HAP-1 (cell line): ENCODE measurements around the gene AOX1.
"Not testable (repeated sequence)": the region's sequence is repeated elsewhere in the genome, so short reads cannot be mapped to it uniquely, and the experiment has no call there.

ENCODE experiments used
- DNase-seq, 2 experiments: peaks; one replicate each; pipeline ENCODE4 v3.0.0-alpha.2; 2016 to 2020; ENCODE audit warnings: low spot score in 2 of 2
- H3K27me3 ChIP-seq: fragments of 250-450 bp; sonication (Bioruptor Pico); 2 replicates; pipeline ENCODE4 v1.5.1; 2020; ENCODE audit warnings: low read depth, mild to moderate bottlenecking, moderate library complexity
- H3K36me3 ChIP-seq: fragments of 250-450 bp; sonication (Bioruptor Pico); replicated peaks from 2 replicates; pipeline ENCODE4 v1.5.1; 2020; ENCODE audit warnings: mild to moderate bottlenecking
- H3K4me1 ChIP-seq: fragments of 250-450 bp; sonication (Bioruptor Pico); 2 replicates; pipeline ENCODE4 v1.5.1; 2020; ENCODE audit warnings: mild to moderate bottlenecking
- H3K4me3 ChIP-seq: fragments of 250-450 bp; sonication (Bioruptor Pico); 2 replicates; pipeline ENCODE4 v1.5.1; 2020; ENCODE audit warnings: mild to moderate bottlenecking, moderate library complexity
- H3K9me3 ChIP-seq: fragments of 250-450 bp; sonication (Bioruptor Pico); 2 replicates; pipeline ENCODE4 v1.5.1; 2020; ENCODE audit warnings: mild to moderate bottlenecking, moderate library complexity
- in situ Hi-C: fragments of 300-500 bp; cut with MboI; formaldehyde crosslinking; loops from 3 replicates; pipeline ENCODE4 v1.14.3; 2020; ENCODE audit warnings: low sequenced_read_pairs, inconsistent platforms, mixed read lengths

AOX1 gene

DNA sequence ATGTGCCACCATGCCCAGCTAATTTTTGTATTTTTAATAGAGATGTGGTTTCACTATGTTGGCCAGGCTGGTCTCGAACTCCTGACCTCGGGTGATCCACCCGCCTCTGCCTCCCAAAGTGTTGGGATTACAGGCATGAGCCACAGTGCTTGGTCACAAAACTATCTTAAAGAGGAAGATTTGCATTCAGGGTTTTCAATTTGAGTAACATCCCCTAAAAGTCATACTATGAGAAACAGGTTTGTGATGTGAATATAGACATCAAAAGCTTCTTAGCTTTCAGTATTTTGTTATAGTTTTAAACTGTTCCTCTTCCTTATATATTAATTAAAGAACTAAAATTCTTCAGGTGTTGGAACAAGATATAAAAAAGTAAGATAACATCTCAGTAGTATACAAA, 24.4 kb downstream of the AOX1 start:
- H3K27me3 ChIP-seq, H3K9me3 ChIP-seq, H3K36me3 ChIP-seq, H3K4me3 ChIP-seq, in situ Hi-C loops, H3K4me1 ChIP-seq, DNase-seq: not testable (repeated sequence)

DNA sequence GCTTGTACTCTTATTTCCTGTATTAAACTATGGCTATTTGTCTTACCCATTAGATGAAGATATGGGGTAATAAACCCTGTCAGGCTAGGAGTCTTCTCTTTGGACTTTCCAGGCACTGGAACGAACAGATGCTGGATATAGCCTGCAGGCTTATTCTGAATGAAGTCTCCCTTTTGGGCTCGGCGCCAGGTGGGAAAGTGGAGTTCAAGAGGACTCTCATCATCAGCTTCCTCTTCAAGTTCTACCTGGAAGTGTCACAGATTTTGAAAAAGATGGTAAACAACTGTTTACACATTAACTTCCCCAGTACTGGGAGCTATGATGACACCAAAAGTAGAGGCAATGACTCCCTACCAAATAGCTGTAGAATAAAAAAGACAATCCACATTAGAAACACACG, 27.9 kb downstream of the AOX1 start:
- Histone ChIP-seq H3K4me3 (no peak overlapping the region), H3K36me3 (no peaks in the 10 kb centered on the region), H3K27me3 (no peaks in the 10 kb centered on the region), H3K9me3 (no peaks in the 10 kb centered on the region), H3K4me1 (no peaks in the 10 kb centered on the region)
- DNase-seq = no peak
- in situ Hi-C loops = no loop called here

- no peaks in the 10 kb centered on the region for H3K4me1 ChIP-seq
- H3K36me3 ChIP-seq = no peaks in the 10 kb centered on the region
- no peak overlapping the region for H3K4me3 ChIP-seq
- H3K9me3 ChIP-seq = no peaks in the 10 kb centered on the region
- in situ Hi-C loops = no loop called here
- DNase-seq = no peak
- no peaks in the 10 kb centered on the region for H3K27me3 ChIP-seq
Measured at GRCh38 chr2:200614249-200614648, 28.4 kb downstream of the AOX1 start.

DNA sequence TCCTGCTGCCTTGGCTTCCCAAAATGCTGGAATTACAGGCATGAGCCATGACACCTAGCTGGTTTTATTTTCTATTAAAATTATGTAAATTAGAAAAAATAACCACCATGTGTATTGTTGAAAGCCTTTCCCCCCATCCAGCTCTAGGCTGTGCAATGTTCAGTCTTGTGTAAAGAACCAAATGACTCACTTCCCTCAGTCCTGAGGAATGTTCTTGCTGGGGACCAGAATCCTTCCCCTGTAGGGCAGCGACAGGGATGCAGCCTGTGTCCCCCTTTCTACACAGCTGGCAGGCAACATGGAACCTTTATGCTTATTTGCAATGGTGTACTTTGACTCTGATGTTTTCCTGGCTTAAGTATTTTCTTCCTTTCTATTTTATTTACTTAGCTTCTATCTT, 29.4 kb downstream of the AOX1 start:
- no peaks in the 10 kb centered on the region for H3K4me1 ChIP-seq
- no peak for DNase-seq
- in situ Hi-C loops = no loop called here

DNA sequence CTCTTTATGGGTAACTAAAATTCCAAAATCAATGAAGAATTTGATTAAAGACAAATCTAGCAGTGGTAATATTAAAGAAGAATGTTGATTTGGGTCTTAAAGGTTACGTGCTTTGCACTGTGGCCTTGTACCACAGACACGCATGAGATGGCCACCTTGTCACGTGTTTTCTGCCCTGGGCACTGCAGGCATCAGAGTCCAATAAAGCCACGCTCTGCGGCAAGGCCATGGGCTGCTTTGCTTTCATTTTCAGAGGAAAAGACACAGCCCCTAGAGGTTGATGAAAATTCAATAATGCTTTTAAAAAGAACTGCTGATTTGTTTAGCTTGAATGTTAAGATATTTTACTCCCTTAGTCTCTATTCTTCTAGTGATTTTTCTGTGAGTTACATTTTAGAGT, 30.4 kb downstream of the AOX1 start:
- Histone ChIP-seq H3K36me3 (no peaks in the 10 kb centered on the region), H3K4me3 (no peak overlapping the region), H3K27me3 (no peaks in the 10 kb centered on the region), H3K4me1 (no peaks in the 10 kb centered on the region), H3K9me3 (no peaks in the 10 kb centered on the region)
- in situ Hi-C loops = no loop called here
- DNase-seq = no peak

More for the DNA sequence above, 29.4 kb downstream of the AOX1 start:
- H3K27me3 ChIP-seq = no peaks in the 10 kb centered on the region
- H3K4me3 ChIP-seq = no peak overlapping the region
- no peaks in the 10 kb centered on the region for H3K36me3 ChIP-seq
- no peaks in the 10 kb centered on the region for H3K9me3 ChIP-seq

DNA sequence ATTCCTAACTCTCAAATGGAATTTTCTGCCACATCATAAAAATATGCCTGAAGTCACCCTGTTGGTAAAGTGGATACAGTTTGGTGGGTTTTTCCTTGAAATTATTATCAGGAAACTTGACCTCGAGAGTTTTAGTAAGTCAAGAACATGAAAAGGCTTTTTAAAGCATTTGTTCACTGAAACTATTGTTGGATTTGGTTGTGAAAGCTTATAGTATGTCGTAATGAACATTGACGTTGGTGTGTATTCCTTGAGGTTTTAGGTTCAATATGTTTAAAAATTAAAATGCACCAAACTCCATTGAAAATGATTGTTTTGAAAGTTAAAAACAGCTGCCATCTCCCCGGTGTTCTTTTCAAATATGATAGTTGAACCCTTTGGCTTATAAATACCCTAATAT, 30.8 kb downstream of the AOX1 start:
- H3K9me3 ChIP-seq = no peaks in the 10 kb centered on the region
- in situ Hi-C loops = no loop called here
- DNase-seq = no peak
- no peak overlapping the region for H3K4me3 ChIP-seq
- no peaks in the 10 kb centered on the region for H3K27me3 ChIP-seq
- H3K4me1 ChIP-seq = no peaks in the 10 kb centered on the region
- no peaks in the 10 kb centered on the region for H3K36me3 ChIP-seq

GRCh38 chr2:200617156-200618053, 31.6 kb downstream of the AOX1 start:
- Histone ChIP-seq H3K9me3 (no peaks in the 10 kb centered on the region), H3K4me3 (no peak overlapping the region), H3K27me3 (no peaks in the 10 kb centered on the region), H3K4me1 (no peaks in the 10 kb centered on the region), H3K36me3 (no peaks in the 10 kb centered on the region)
- in situ Hi-C loops = no loop called here
- DNase-seq = no peak

- Histone ChIP-seq H3K9me3 (no peaks in the 10 kb centered on the region), H3K4me3 (no peak overlapping the region), H3K36me3 (no peaks in the 10 kb centered on the region), H3K27me3 (no peaks in the 10 kb centered on the region), H3K4me1 (no peaks in the 10 kb centered on the region)
- in situ Hi-C loops = no loop called here
- no peak for DNase-seq
Measured at GRCh38 chr2:200618054-200618419, 32.2 kb downstream of the AOX1 start.

DNA sequence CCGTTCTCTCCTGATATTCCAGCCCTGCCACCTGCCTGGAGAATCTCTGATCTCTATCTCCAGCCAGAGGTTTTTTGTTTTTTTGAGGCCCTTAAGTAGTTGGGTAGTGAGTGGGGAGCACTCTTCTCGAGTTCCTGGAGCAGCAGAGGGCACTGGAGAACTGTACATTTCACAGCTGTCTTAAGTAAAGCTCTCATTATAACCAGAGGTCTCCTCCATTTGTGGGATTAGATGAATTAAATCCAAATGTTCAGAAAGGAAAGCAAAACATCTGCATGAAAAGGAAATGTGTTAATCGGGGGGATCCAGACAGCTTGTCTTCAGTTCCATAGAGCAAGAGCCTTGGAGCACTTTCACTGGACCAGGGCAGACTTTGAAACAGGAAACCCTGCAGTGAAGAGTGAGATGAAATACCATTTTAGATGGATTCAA, 32.8 kb downstream of the AOX1 start:
- no peak for DNase-seq

DNA sequence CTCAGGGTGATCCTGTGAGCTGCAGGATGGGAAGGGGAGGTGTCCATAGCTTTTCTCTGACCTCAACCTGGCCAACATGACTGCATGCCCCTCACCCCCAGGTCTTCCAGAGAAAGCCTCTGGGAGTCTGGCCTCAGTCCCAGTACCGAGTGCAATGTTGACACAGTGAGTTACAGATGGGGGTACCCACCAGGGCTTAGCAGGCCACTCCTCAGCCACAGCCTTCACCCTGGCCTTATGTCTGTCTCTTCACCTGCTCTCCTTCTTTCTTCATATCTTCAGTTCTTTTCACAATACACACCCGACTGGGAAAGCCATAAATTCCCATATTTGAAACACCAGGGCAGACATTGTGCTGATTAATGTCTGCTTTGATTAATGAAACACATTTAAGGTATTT, 33.5 kb downstream of the AOX1 start:
- Histone ChIP-seq H3K4me1 (no peaks in the 10 kb centered on the region), H3K9me3 (no peaks in the 10 kb centered on the region), H3K36me3 (no peaks in the 10 kb centered on the region), H3K4me3 (no peak overlapping the region), H3K27me3 (no peaks in the 10 kb centered on the region)
- in situ Hi-C loops = no loop called here
- no peak for DNase-seq

More for the DNA sequence above, 32.8 kb downstream of the AOX1 start:
- Histone ChIP-seq H3K4me3 (no peak overlapping the region), H3K9me3 (no peaks in the 10 kb centered on the region), H3K4me1 (no peaks in the 10 kb centered on the region), H3K36me3 (no peaks in the 10 kb centered on the region), H3K27me3 (no peaks in the 10 kb centered on the region)
- in situ Hi-C loops = no loop called here

DNA sequence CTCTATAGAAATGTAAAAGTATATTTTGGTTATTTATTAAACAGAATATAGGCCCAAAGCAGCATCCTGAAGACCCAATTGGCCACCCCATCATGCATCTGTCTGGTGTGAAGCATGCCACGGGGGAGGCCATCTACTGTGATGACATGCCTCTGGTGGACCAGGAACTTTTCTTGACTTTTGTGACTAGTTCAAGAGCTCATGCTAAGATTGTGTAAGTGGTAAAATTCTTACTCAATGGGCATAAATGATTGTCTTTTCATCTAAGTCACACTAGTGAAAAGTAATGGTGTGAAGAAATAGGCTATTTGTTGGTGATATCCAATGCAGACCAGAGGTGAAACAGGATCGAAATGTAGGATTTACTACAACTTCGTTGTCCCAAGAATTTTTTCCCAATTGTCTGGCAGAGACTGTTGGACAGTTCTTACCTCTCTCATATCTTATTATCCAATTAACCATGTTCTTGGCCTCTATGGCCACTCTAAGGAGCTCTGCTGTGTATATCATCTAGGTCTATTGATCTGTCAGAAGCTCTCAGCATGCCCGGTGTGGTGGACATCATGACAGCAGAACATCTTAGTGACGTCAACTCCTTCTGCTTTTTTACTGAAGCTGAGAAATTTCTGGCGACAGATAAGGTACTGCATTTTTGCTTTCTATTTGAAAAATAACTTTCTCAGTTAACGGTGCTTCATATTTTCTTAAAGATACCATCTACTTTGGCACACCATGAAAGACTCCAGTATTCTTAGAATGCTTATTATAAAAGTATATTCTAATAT, 35.0 kb downstream of the AOX1 start:
- in situ Hi-C loops = no loop called here
- H3K27me3 ChIP-seq = no peaks in the 10 kb centered on the region
- H3K4me3 ChIP-seq = no peak overlapping the region
- no peak for DNase-seq
- H3K9me3 ChIP-seq = no peaks in the 10 kb centered on the region
- no peaks in the 10 kb centered on the region for H3K36me3 ChIP-seq
- H3K4me1 ChIP-seq = no peaks in the 10 kb centered on the region

- no peak for DNase-seq
- H3K4me3 ChIP-seq = no peak overlapping the region
- no peaks in the 10 kb centered on the region for H3K4me1 ChIP-seq
- in situ Hi-C loops = no loop called here
- H3K9me3 ChIP-seq = no peaks in the 10 kb centered on the region
- H3K27me3 ChIP-seq = no peaks in the 10 kb centered on the region
- H3K36me3 ChIP-seq = no peaks in the 10 kb centered on the region
Measured at GRCh38 chr2:200622106-200622505, 36.3 kb downstream of the AOX1 start.

- no peaks in the 10 kb centered on the region for H3K36me3 ChIP-seq
- in situ Hi-C loops = no loop called here
- H3K4me3 ChIP-seq = no peak overlapping the region
- H3K4me1 ChIP-seq = no peaks in the 10 kb centered on the region
- H3K27me3 ChIP-seq = no peaks in the 10 kb centered on the region
- no peak for DNase-seq
- no peaks in the 10 kb centered on the region for H3K9me3 ChIP-seq
Measured at GRCh38 chr2:200624026-200624425, 38.2 kb downstream of the AOX1 start.

DNA sequence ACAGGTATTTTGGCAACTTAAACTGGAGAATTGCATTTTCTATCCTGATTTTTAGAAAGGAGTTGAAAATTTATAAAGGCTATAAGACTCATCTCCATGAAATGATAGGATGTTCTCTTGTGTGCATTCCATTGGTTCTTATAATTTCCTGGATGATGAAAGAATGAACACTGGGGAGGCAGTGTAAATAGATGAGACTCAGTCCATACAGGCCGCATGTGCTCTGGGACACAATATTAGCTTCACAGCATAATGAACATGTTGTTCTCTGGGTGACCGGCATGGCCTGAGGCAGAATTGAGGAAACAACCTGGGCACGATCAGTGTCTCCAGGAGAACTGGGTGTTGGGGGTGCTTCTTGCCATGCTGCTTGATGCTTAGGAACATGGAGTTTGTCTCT, 38.8 kb downstream of the AOX1 start:
- in situ Hi-C loops = no loop called here
- DNase-seq = no peak
- Histone ChIP-seq H3K27me3 (no peaks in the 10 kb centered on the region), H3K36me3 (no peaks in the 10 kb centered on the region), H3K4me3 (no peak overlapping the region), H3K4me1 (no peaks in the 10 kb centered on the region), H3K9me3 (no peaks in the 10 kb centered on the region)
